Heart right ventricle (tissue), 16 donors: Measurements from ENCODE around the gene ZNF8. TPM values are rescaled to one million over a fixed set of nuclear protein-coding genes. Genes with fewer than 3 reads are reported as not detected.
A peak's percentile ranks its signal among the peaks of the same experiment; 100 is the strongest.
"Not testable (repeated sequence)": the region's sequence is repeated elsewhere in the genome, so short reads cannot be mapped to it uniquely, and the experiment has no call there.

Experiments
- ATAC-seq, 8 donors: fragments of 200-7000 bp; cut with Tn5 transposase; one replicate each; pipeline ENCODE4 v1.9.1; 2020; ENCODE audit warnings: mild to moderate bottlenecking in 8 of 8, moderate library complexity in 8 of 8, moderate number of reproducible peaks in 1 of 8
- DNase-seq, 2 donors: peaks; one replicate each; pipeline ENCODE4 v3.0.0-alpha.2; 2020
- H3K27ac ChIP-seq, 10 donors: fragments of 200-600 bp; sonication (generic) in 2 of 10; one replicate each; pipeline versions ENCODE4 v1.5.0 to v1.8.0; 2020 to 2022; ENCODE audit warnings: mild to moderate bottlenecking in 3 of 10
- H3K27me3 ChIP-seq, 7 donors: fragments of 200-600 bp; one replicate each; pipeline ENCODE4 v1.8.0; 2021 to 2022; ENCODE audit warnings: mild to moderate bottlenecking in 2 of 7
- H3K36me3 ChIP-seq, 9 donors: fragments of 200-600 bp; sonication (generic) in 1 of 9; one replicate each; pipeline versions ENCODE4 v1.5.0 to v1.8.0; 2020 to 2022; ENCODE audit warnings: mild to moderate bottlenecking in 2 of 9
- H3K4me1 ChIP-seq, 9 donors: fragments of 200-600 bp; sonication (generic) in 1 of 9; one replicate each; pipeline versions ENCODE4 v1.5.0 to v1.8.0; 2020 to 2022; ENCODE audit warnings: mild to moderate bottlenecking in 4 of 9
- H3K4me3 ChIP-seq, 10 donors: fragments of 200-600 bp; sonication (generic) in 2 of 10; one replicate each; pipeline versions ENCODE4 v1.5.0 to v1.8.0; 2020 to 2022; ENCODE audit warnings: mild to moderate bottlenecking in 7 of 10, moderate library complexity in 2 of 10
- H3K9me3 ChIP-seq, 11 donors: fragments of 200-600 bp in 10 of 11; sonication (generic) in 2 of 11; one replicate each; pipeline versions ENCODE4 v1.5.0 to v1.8.0; 2013 to 2022; ENCODE audit warnings: mild to moderate bottlenecking in 2 of 11, control low read depth in 1 of 11, moderate library complexity in 1 of 11
- WGBS, 2 donors: extraction: QIAGEN DNeasy Blood & Tissue Kit; methylation state at CpG; one replicate each; pipeline ENCODE4 v1.1.7; 2013; ENCODE audit warnings: inconsistent platforms in 1 of 2; 5-methylcytosine and 5-hydroxymethylcytosine counted together
- intact Hi-C, 10 donors: fragments of 100-400 bp; cut with DNase I; formaldehyde crosslinking; loops; one replicate each; pipeline versions ENCODE4 v1.11.1 to v1.14.2; 2022
- polyA plus RNA-seq, 2 donors: library from polyadenylated mRNA; stranded (reverse); fragments of 200-250 nt; gene quantifications; one replicate each; pipeline ENCODE4 v1.2.3, GENCODE V29; 2013
- total RNA-seq, 10 donors: library from RNA; stranded (reverse); fragmentation: NEBNext Ultra II Directional in 3 of 10; extraction: Animal tissue kit (Norgen Biotek cat#: 25700) in 3 of 10; gene quantifications; one replicate each; pipeline versions ENCODE4 v1.2.1 to v1.2.4, GENCODE V29; 2021 to 2023
- TF ChIP-seq, protein P1 (sequence below), 9 donors: fragments of 200-600 bp; sonication (generic) in 2 of 9; IDR thresholded peaks; one replicate each; pipeline versions ENCODE4 v1.5.0 to v1.8.0; 2021 to 2022; ENCODE audit warnings: antibody characterized with exemption in 9 of 9, mild to moderate bottlenecking in 5 of 9, moderate library complexity in 1 of 9
- donor health status: Arrhythmogenic right ventricular cardiomyopathy.
- donor health status: ischemic (EF 13 %, LVEDD 7.1; RV severe dilation, severe dysfunction).
- donor health status: healthy with polysubstance abuse.
- donor health status: DM: no; HTN: yes; CAD: no.
- donor health status: DM: no; HTN: no; CAD: no.
- donor health status: ischemic (EF 25% LVEDD 6.9; RV normal size, moderate dysfunction).
- donor health status: ischemic (EF 25% LVEDD 5.7; RV mildly dilated, moderate dysfunction).
- donor health status: healthy.
- donor health status: DM: yes; HTN: yes; CAD: no.
- donor health status: Ischemic cardiomyopathy.
- donor health status: ischemic (EF 35%, LVEDD 5.7; RV mildly dilated, moderate dysfunction).
- donor health status: nonischemic (EF 11% LVEDD 7.7; RV severe dilation, severe dysfunction).
- donor health status: DM: yes; HTN: yes; CAD: no.
- donor health status: PGD.
- donor health status: ischemic (EF 29% LVEDD 5.4; RV normal size, mild dysfunction).
- donor health status: nonischemic (EF 23%, LVEDD 6.1; RV moderate dilation, normal function).

ZNF8 gene
- total and polyA plus RNA-seq, 12 donors, result 1.4 to 6.2 (median 5.3) TPM

DNA sequence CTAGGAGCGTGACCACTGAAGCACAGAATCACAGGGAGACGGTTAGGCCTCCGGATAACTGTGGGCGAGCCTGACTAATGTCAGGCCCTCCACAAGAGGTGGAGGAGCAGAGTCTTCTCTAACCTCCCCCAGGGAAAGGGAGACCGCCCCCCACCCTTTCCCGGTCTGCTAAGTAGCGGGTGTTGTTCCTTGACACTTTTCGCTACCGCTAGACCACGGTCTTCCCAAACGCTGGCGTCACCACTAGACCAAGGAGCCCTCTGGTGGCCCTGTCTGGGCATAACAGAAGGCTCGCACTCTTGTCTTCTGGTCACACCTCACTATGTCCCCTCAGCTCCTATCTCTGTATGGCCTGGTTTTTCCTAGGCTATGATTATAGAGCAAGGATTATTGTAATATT lies 31.9 kb downstream of the ZNF8 start:
- 39 to 48% methylated on average over 12 to 13 of the region's 13 CpGs for WGBS, 2 donors
- Histone ChIP-seq H3K36me3 (peaks cover 0 to 89% (median 53%) of the 10 kb centered on the region in 9 donors), H3K4me1 (peaks cover 3 to 27% (median 14%) of the 10 kb centered on the region in 9 donors)
- ATAC-seq (peak in 4 of 8 donors; percentile 41 to 61 (median 53)), DNase-seq (peak; percentile 41 to 51)
- H3K4me3 ChIP-seq, H3K27ac ChIP-seq, H3K9me3 ChIP-seq, H3K27me3 ChIP-seq: not testable (repeated sequence)
- TF ChIP-seq, protein P1, sequence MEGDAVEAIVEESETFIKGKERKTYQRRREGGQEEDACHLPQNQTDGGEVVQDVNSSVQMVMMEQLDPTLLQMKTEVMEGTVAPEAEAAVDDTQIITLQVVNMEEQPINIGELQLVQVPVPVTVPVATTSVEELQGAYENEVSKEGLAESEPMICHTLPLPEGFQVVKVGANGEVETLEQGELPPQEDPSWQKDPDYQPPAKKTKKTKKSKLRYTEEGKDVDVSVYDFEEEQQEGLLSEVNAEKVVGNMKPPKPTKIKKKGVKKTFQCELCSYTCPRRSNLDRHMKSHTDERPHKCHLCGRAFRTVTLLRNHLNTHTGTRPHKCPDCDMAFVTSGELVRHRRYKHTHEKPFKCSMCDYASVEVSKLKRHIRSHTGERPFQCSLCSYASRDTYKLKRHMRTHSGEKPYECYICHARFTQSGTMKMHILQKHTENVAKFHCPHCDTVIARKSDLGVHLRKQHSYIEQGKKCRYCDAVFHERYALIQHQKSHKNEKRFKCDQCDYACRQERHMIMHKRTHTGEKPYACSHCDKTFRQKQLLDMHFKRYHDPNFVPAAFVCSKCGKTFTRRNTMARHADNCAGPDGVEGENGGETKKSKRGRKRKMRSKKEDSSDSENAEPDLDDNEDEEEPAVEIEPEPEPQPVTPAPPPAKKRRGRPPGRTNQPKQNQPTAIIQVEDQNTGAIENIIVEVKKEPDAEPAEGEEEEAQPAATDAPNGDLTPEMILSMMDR (IDR thresholded peaks at IDR 0.05), result peak; percentile 22 to 71 (median 62)
- intact Hi-C loops, result loop anchor here in 1 of 10 donors (10.0 kb wide), 1 partner anchor 126 kb away; the partner anchor contains the start of gene ZNF274

DNA sequence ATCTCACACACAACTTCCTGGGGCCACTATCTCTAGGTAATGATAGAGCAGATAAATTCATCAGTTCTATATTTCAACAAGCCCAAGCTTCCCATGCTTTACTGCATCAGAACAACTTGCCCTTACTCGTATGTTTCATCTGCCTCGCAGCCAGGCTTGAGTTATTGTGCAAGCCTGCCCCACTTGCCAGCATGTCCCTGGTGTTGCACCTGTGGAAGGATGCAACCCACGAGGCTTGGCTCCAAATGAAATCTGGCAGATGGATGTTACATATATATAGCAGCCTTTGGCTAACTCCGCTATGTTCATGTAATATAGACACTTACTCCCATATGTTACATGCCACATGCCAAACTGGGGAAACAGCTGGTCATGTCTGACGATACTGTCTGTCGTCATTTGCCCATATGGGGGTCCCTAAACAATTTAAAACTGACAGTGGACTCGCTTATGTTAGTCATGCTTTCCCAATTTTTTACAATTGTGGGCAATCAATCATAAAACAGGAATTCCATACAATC lies 32.6 kb downstream of the ZNF8 start:
- intact Hi-C loops, result loop anchor here in 1 of 10 donors (10.0 kb wide), 1 partner anchor 127 kb away; the partner anchor contains the start of gene ZNF274
- peaks cover 0 to 7% (median 0%) of the 10 kb centered on the region in 11 donors for H3K9me3 ChIP-seq
- WGBS, 2 donors, result 90 to 91% methylated on average over 7 of the region's 7 CpGs
- TF ChIP-seq, protein P1 (IDR thresholded peaks at IDR 0.05), result no peak
- H3K4me1 ChIP-seq, result peaks cover 0 to 20% (median 7%) of the 10 kb centered on the region in 9 donors
- no peak for DNase-seq
- H3K36me3 ChIP-seq, result peaks cover 0 to 92% (median 53%) of the 10 kb centered on the region in 9 donors
- no peak overlapping the region for H3K4me3 ChIP-seq
- H3K27ac ChIP-seq, result no peak overlapping the region
- ATAC-seq, result no peak
- no peaks in the 10 kb centered on the region for H3K27me3 ChIP-seq

DNA sequence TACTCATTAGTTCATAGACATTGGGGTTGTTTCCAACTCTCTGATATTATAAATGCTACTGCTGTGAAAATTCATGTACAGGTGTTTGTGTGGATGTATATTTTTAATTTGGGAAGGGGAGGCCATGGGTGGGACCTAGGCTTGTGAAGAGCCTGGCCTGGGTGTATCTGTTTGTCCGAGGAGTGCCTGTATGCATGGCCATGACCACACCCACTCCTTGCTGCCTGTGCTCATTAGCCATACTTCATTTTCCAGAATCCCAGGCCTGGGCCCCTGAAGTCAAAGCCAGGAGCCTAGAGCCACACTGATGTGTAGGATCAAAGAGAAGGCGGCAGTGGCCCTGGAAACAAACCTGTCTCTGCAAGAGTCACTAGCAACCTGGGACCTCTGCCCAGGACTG lies 36.8 kb downstream of the ZNF8 start:
- no peaks in the 10 kb centered on the region for H3K9me3 ChIP-seq
- H3K36me3 ChIP-seq, result peaks cover 0 to 69% (median 37%) of the 10 kb centered on the region in 9 donors
- TF ChIP-seq, protein P1 (IDR thresholded peaks at IDR 0.05), result no peak
- no peak overlapping the region for H3K4me3 ChIP-seq
- ATAC-seq (no peak), DNase-seq (no peak)
- H3K27ac ChIP-seq, result no peak overlapping the region
- intact Hi-C loops, result loop anchor here in 1 of 10 donors (10.0 kb wide), 1 partner anchor 131 kb away; the partner anchor contains the start of gene ZNF274
- H3K27me3 ChIP-seq, result no peaks in the 10 kb centered on the region
- WGBS, 2 donors, result 94 to 100% methylated on average over 2 of the region's 2 CpGs
- peaks cover 0 to 6% (median 0%) of the 10 kb centered on the region in 9 donors for H3K4me1 ChIP-seq

DNA sequence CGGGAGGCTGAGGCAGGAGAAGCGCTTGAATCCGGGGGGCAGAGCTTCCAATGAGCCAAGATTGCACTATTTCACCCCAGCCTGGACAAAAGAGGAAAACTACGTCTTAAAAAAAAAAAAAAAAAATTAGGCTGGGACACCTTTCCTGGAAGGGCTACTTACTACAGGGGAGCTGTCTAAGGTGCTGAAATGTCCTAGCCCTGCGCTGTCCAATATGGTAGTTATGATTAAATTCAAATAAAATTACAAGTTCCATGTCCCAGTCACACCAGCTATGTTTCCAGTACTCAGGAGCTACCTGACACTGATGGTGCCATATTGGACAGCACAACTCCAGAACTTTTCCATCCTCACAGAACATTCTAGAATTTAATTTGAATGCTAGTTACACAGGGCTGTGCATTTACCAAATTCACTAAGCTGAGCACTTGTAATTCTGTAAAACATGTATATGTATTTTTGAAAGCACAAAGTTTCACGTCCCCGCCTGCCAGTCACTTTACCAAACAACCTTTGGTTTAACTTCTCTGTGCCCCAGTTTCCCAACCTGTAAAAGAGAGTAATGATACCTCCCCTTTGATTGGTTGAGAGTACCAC lies 38.8 kb downstream of the ZNF8 start:
- H3K27ac ChIP-seq, result no peak overlapping the region
- DNase-seq (no peak), ATAC-seq (peak in 1 of 8 donors; percentile 31)
- TF ChIP-seq, protein P1 (IDR thresholded peaks at IDR 0.05), result no peak
- intact Hi-C loops, result loop anchor here in 1 of 10 donors (10.0 kb wide), 1 partner anchor 133 kb away; the partner anchor contains the start of gene ZNF274
- no peaks in the 10 kb centered on the region for H3K27me3 ChIP-seq
- H3K4me3 ChIP-seq, result no peak overlapping the region
- H3K4me1 ChIP-seq, result no peaks in the 10 kb centered on the region
- H3K9me3 ChIP-seq, result no peaks in the 10 kb centered on the region
- H3K36me3 ChIP-seq, result peaks cover 0 to 65% (median 28%) of the 10 kb centered on the region in 9 donors
- 56% methylated on average over 7 of the region's 7 CpGs for WGBS, 2 donors
